Urothelium cell line (cell line): ENCODE data around the gene PPARG.
A peak's percentile ranks its signal among the peaks of the same experiment; 100 is the strongest.
"Not testable (repeated sequence)": the region's sequence is repeated elsewhere in the genome, so short reads cannot be mapped to it uniquely, and the experiment has no call there.

Source experiments
- DNase-seq: peaks from one replicate; pipeline ENCODE4 v3.0.0; 2011; ENCODE audit warnings: low spot score, mixed read lengths
- FAIRE-seq: peaks from 2 replicates; lab custom pipeline; 2011; peaks lifted over from hg19 to GRCh38; lab: Jason Lieb, UNC

PPARG gene

GRCh38 chr3:12370758-12371157 is 81.9 kb downstream of the PPARG start:
- FAIRE-seq (no peak), DNase-seq (no peak)

GRCh38 chr3:12371525-12372140 is 82.8 kb downstream of the PPARG start:
- no peak for DNase-seq
- FAIRE-seq, result no peak

- FAIRE-seq (peak; percentile 77), DNase-seq (no peak)
Observed at GRCh38 chr3:12372741-12373280, 83.9 kb downstream of the PPARG start.

- FAIRE-seq (no peak), DNase-seq (no peak)
Observed at GRCh38 chr3:12375572-12375971, 86.7 kb downstream of the PPARG start.

- no peak for DNase-seq
- FAIRE-seq, result peak; percentile 48
Observed at GRCh38 chr3:12379640-12380429, 91.0 kb downstream of the PPARG start.

GRCh38 chr3:12380461-12380860 is 91.6 kb downstream of the PPARG start:
- DNase-seq (no peak), FAIRE-seq (no peak)

GRCh38 chr3:12381199-12381598 is 92.3 kb downstream of the PPARG start:
- no peak for FAIRE-seq
- DNase-seq, result no peak

- no peak for FAIRE-seq
- DNase-seq, result no peak
Observed at GRCh38 chr3:12383218-12383617, 94.3 kb downstream of the PPARG start.

- no peak for DNase-seq
- FAIRE-seq, result no peak
Observed at GRCh38 chr3:12384451-12385233, 95.8 kb downstream of the PPARG start.

- DNase-seq, FAIRE-seq: not testable (repeated sequence)
Observed at GRCh38 chr3:12386514-12387291, 97.8 kb downstream of the PPARG start.

GRCh38 chr3:12388185-12388584 is 99.3 kb downstream of the PPARG start:
- FAIRE-seq (no peak), DNase-seq (no peak)

GRCh38 chr3:12392101-12392878 is 103.4 kb downstream of the PPARG start:
- no peak for DNase-seq
- no peak for FAIRE-seq

GRCh38 chr3:12393894-12394293 is 105.0 kb downstream of the PPARG start:
- FAIRE-seq (no peak), DNase-seq (no peak)

GRCh38 chr3:12394569-12395271 is 105.8 kb downstream of the PPARG start:
- no peak for FAIRE-seq
- no peak for DNase-seq

GRCh38 chr3:12395349-12396012 is 106.6 kb downstream of the PPARG start:
- FAIRE-seq (no peak), DNase-seq (no peak)

GRCh38 chr3:12396471-12396870 is 107.6 kb downstream of the PPARG start:
- FAIRE-seq (no peak), DNase-seq (no peak)

- no peak for FAIRE-seq
- no peak for DNase-seq
Observed at GRCh38 chr3:12399226-12399625, 110.4 kb downstream of the PPARG start.

- no peak for FAIRE-seq
- no peak for DNase-seq
Observed at GRCh38 chr3:12400616-12401194, 111.8 kb downstream of the PPARG start.
